ENCODE measurements around the gene MIS18A. TPM values are rescaled to one million over a fixed set of nuclear protein-coding genes. Genes with fewer than 3 reads are reported as not detected.
A peak's percentile ranks its signal among the peaks of the same experiment; 100 is the strongest.
"Not testable (repeated sequence)": the region's sequence is repeated elsewhere in the genome, so short reads cannot be mapped to it uniquely, and the experiment has no call there.

Gene MIS18A
- total RNA-seq, 1 experiment from 2014 or later = 17.2 TPM

- no peak overlapping the region for H3K9ac ChIP-seq (ENCODE audit: low read length)
- no peaks in the 10 kb centered on the region for H3K36me3 ChIP-seq (ENCODE audit: insufficient read depth, low read length)
- H3K27me3 ChIP-seq (ENCODE audit: low read length) = no peaks in the 10 kb centered on the region
- peaks cover 20% of the 10 kb centered on the region for H3K4me1 ChIP-seq (ENCODE audit: low read length)
- no peak overlapping the region for H3K27ac ChIP-seq (ENCODE audit: low read length)
- no peak for DNase-seq
- no peak overlapping the region for H3K4me2 ChIP-seq (ENCODE audit: low read depth, low read length, poor library complexity, severe bottlenecking)
- H3K79me2 ChIP-seq (ENCODE audit: low read length) = peaks cover 41% of the 10 kb centered on the region
- H3K9me3 ChIP-seq (ENCODE audit: low read length) = no peaks in the 10 kb centered on the region
- H4K20me1 ChIP-seq (ENCODE audit: insufficient read depth, low read depth, low read length) = no peaks in the 10 kb centered on the region
- H2AFZ ChIP-seq (ENCODE audit: low read length) = no peak overlapping the region
- no peak overlapping the region for H3K4me3 ChIP-seq (ENCODE audit: low read length)
- H3K9me2 ChIP-seq (replicated peaks; ENCODE audit: insufficient read depth, low read length) = no peaks in the 10 kb centered on the region
Measured at GRCh38 chr21:32281531-32281930, 2.7 kb upstream of the MIS18A start.

- H3K9ac ChIP-seq (ENCODE audit: low read length) = peak overlapping the region; percentile 84
- H3K4me1 ChIP-seq (ENCODE audit: low read length) = peaks cover 20% of the 10 kb centered on the region
- peak overlapping the region; percentile 80 for H3K4me2 ChIP-seq (ENCODE audit: low read depth, low read length, poor library complexity, severe bottlenecking)
- H3K9me2 ChIP-seq (replicated peaks; ENCODE audit: insufficient read depth, low read length) = no peaks in the 10 kb centered on the region
- peak overlapping the region; percentile 86 for H3K4me3 ChIP-seq (ENCODE audit: low read length)
- H3K36me3 ChIP-seq (ENCODE audit: insufficient read depth, low read length) = 0 out of 2 replicates have a peak, but pooled peaks cover 5% of the 10 kb centered on the region
- DNase-seq = no peak
- peaks cover 48% of the 10 kb centered on the region for H3K79me2 ChIP-seq (ENCODE audit: low read length)
- no peaks in the 10 kb centered on the region for H3K9me3 ChIP-seq (ENCODE audit: low read length)
- no peaks in the 10 kb centered on the region for H3K27me3 ChIP-seq (ENCODE audit: low read length)
- no peaks in the 10 kb centered on the region for H4K20me1 ChIP-seq (ENCODE audit: insufficient read depth, low read depth, low read length)
- H2AFZ ChIP-seq (ENCODE audit: low read length) = no peak overlapping the region
- no peak overlapping the region for H3K27ac ChIP-seq (ENCODE audit: low read length)
Measured at GRCh38 chr21:32279377-32279680, 480 bp upstream of the MIS18A start.

GRCh38 chr21:32278103-32278502 is 746 bp downstream of the MIS18A start:
- Histone ChIP-seq H3K36me3 (ENCODE audit: insufficient read depth, low read length) (peaks cover 5% of the 10 kb centered on the region; the same call in 1 of the 2 replicates), H3K79me2 (ENCODE audit: low read length) (peaks cover 53% of the 10 kb centered on the region), H3K4me2 (ENCODE audit: low read depth, low read length, poor library complexity, severe bottlenecking) (peak overlapping the region; percentile 80), H3K27me3 (ENCODE audit: low read length) (no peaks in the 10 kb centered on the region), H3K4me1 (ENCODE audit: low read length) (peaks cover 20% of the 10 kb centered on the region), H3K9ac (ENCODE audit: low read length) (peak overlapping the region; percentile 84), H2AFZ (ENCODE audit: low read length) (0 out of 2 replicates have a peak overlapping the region, but pooled peaks have one; percentile 82), H3K9me2 (replicated peaks; ENCODE audit: insufficient read depth, low read length) (no peaks in the 10 kb centered on the region), H3K4me3 (ENCODE audit: low read length) (peak overlapping the region; percentile 86), H3K9me3 (ENCODE audit: low read length) (no peaks in the 10 kb centered on the region), H4K20me1 (ENCODE audit: insufficient read depth, low read depth, low read length) (no peaks in the 10 kb centered on the region), H3K27ac (ENCODE audit: low read length) (no peak overlapping the region)
- peak; percentile 57 for DNase-seq

GRCh38 chr21:32276671-32277070 is 2.2 kb downstream of the MIS18A start:
- H3K27ac ChIP-seq (ENCODE audit: low read length) = no peak overlapping the region
- H4K20me1 ChIP-seq (ENCODE audit: insufficient read depth, low read depth, low read length) = 0 out of 2 replicates have a peak, but pooled peaks cover 6% of the 10 kb centered on the region
- H3K9ac ChIP-seq (ENCODE audit: low read length) = no peak overlapping the region
- H3K9me3 ChIP-seq (ENCODE audit: low read length) = no peaks in the 10 kb centered on the region
- peaks cover 65% of the 10 kb centered on the region for H3K79me2 ChIP-seq (ENCODE audit: low read length)
- peaks cover 5% of the 10 kb centered on the region; the same call in 1 of the 2 replicates for H3K36me3 ChIP-seq (ENCODE audit: insufficient read depth, low read length)
- no peak overlapping the region for H3K4me3 ChIP-seq (ENCODE audit: low read length)
- peaks cover 20% of the 10 kb centered on the region for H3K4me1 ChIP-seq (ENCODE audit: low read length)
- no peak overlapping the region for H3K4me2 ChIP-seq (ENCODE audit: low read depth, low read length, poor library complexity, severe bottlenecking)
- H3K27me3 ChIP-seq (ENCODE audit: low read length) = no peaks in the 10 kb centered on the region
- H3K9me2 ChIP-seq (replicated peaks; ENCODE audit: insufficient read depth, low read length) = no peaks in the 10 kb centered on the region
- H2AFZ ChIP-seq (ENCODE audit: low read length) = no peak overlapping the region
- DNase-seq = no peak

GRCh38 chr21:32270748-32271147 is 8.1 kb downstream of the MIS18A start:
- Histone ChIP-seq H4K20me1 (ENCODE audit: insufficient read depth, low read depth, low read length) (0 out of 2 replicates have a peak, but pooled peaks cover 6% of the 10 kb centered on the region), H3K27ac (ENCODE audit: low read length) (no peak overlapping the region), H3K79me2 (ENCODE audit: low read length) (peaks cover 36% of the 10 kb centered on the region), H3K9me3 (ENCODE audit: low read length) (no peaks in the 10 kb centered on the region), H3K9ac (ENCODE audit: low read length) (no peak overlapping the region), H3K36me3 (ENCODE audit: insufficient read depth, low read length) (peaks cover 32% of the 10 kb centered on the region), H3K4me3 (ENCODE audit: low read length) (no peak overlapping the region), H2AFZ (ENCODE audit: low read length) (no peak overlapping the region), H3K27me3 (ENCODE audit: low read length) (no peaks in the 10 kb centered on the region), H3K4me2 (ENCODE audit: low read depth, low read length, poor library complexity, severe bottlenecking) (no peak overlapping the region), H3K9me2 (replicated peaks; ENCODE audit: insufficient read depth, low read length) (no peaks in the 10 kb centered on the region), H3K4me1 (ENCODE audit: low read length) (no peaks in the 10 kb centered on the region)
- no peak for DNase-seq

GRCh38 chr21:32265321-32265720 is 13.5 kb downstream of the MIS18A start:
- H4K20me1 ChIP-seq (ENCODE audit: insufficient read depth, low read depth, low read length); H3K27ac ChIP-seq (ENCODE audit: low read length); H3K27me3 ChIP-seq (ENCODE audit: low read length); H2AFZ ChIP-seq (ENCODE audit: low read length); DNase-seq; H3K9me2 ChIP-seq (replicated peaks; ENCODE audit: insufficient read depth, low read length); H3K4me2 ChIP-seq (ENCODE audit: low read depth, low read length, poor library complexity, severe bottlenecking); H3K9me3 ChIP-seq (ENCODE audit: low read length); H3K4me3 ChIP-seq (ENCODE audit: low read length); H3K4me1 ChIP-seq (ENCODE audit: low read length); H3K9ac ChIP-seq (ENCODE audit: low read length); H3K79me2 ChIP-seq (ENCODE audit: low read length): not testable (repeated sequence)
- H3K36me3 ChIP-seq (ENCODE audit: insufficient read depth, low read length) = peaks cover 24% of the 10 kb centered on the region

GRCh38 chr21:32261929-32262328 is 16.9 kb downstream of the MIS18A start:
- H3K4me1 ChIP-seq (ENCODE audit: low read length) = no peaks in the 10 kb centered on the region
- no peaks in the 10 kb centered on the region for H3K27me3 ChIP-seq (ENCODE audit: low read length)
- H3K9ac ChIP-seq (ENCODE audit: low read length) = no peak overlapping the region
- no peaks in the 10 kb centered on the region for H3K79me2 ChIP-seq (ENCODE audit: low read length)
- DNase-seq = no peak
- no peaks in the 10 kb centered on the region; the same call in 1 of the 2 replicates for H3K36me3 ChIP-seq (ENCODE audit: insufficient read depth, low read length)
- no peak overlapping the region for H3K4me2 ChIP-seq (ENCODE audit: low read depth, low read length, poor library complexity, severe bottlenecking)
- no peak overlapping the region for H3K4me3 ChIP-seq (ENCODE audit: low read length)
- no peaks in the 10 kb centered on the region for H4K20me1 ChIP-seq (ENCODE audit: insufficient read depth, low read depth, low read length)
- no peaks in the 10 kb centered on the region for H3K9me2 ChIP-seq (replicated peaks; ENCODE audit: insufficient read depth, low read length)
- H2AFZ ChIP-seq (ENCODE audit: low read length) = no peak overlapping the region
- no peaks in the 10 kb centered on the region for H3K9me3 ChIP-seq (ENCODE audit: low read length)
- H3K27ac ChIP-seq (ENCODE audit: low read length) = no peak overlapping the region

- DNase-seq = no peak
- Histone ChIP-seq H3K4me3 (ENCODE audit: low read length) (no peak overlapping the region), H3K9me3 (ENCODE audit: low read length) (no peaks in the 10 kb centered on the region), H3K4me1 (ENCODE audit: low read length) (no peaks in the 10 kb centered on the region), H3K9ac (ENCODE audit: low read length) (no peak overlapping the region), H2AFZ (ENCODE audit: low read length) (no peak overlapping the region), H3K4me2 (ENCODE audit: low read depth, low read length, poor library complexity, severe bottlenecking) (no peak overlapping the region), H3K9me2 (replicated peaks; ENCODE audit: insufficient read depth, low read length) (no peaks in the 10 kb centered on the region), H3K27ac (ENCODE audit: low read length) (no peak overlapping the region), H3K36me3 (ENCODE audit: insufficient read depth, low read length) (no peaks in the 10 kb centered on the region), H3K27me3 (ENCODE audit: low read length) (no peaks in the 10 kb centered on the region), H3K79me2 (ENCODE audit: low read length) (no peaks in the 10 kb centered on the region), H4K20me1 (ENCODE audit: insufficient read depth, low read depth, low read length) (no peaks in the 10 kb centered on the region)
Measured at GRCh38 chr21:32260130-32260529, 18.7 kb downstream of the MIS18A start.

GRCh38 chr21:32258786-32259048 is 20.1 kb downstream of the MIS18A start:
- H3K9ac ChIP-seq (ENCODE audit: low read length); H3K4me2 ChIP-seq (ENCODE audit: low read depth, low read length, poor library complexity, severe bottlenecking); H3K9me3 ChIP-seq (ENCODE audit: low read length); H2AFZ ChIP-seq (ENCODE audit: low read length); H3K36me3 ChIP-seq (ENCODE audit: insufficient read depth, low read length); H3K4me3 ChIP-seq (ENCODE audit: low read length); DNase-seq; H3K79me2 ChIP-seq (ENCODE audit: low read length); H3K9me2 ChIP-seq (replicated peaks; ENCODE audit: insufficient read depth, low read length); H3K4me1 ChIP-seq (ENCODE audit: low read length); H3K27me3 ChIP-seq (ENCODE audit: low read length); H3K27ac ChIP-seq (ENCODE audit: low read length); H4K20me1 ChIP-seq (ENCODE audit: insufficient read depth, low read depth, low read length): not testable (repeated sequence)
